HG03565 (cell line): ENCODE results near the gene HES4.
"Not testable (repeated sequence)": the region's sequence is repeated elsewhere in the genome, so short reads cannot be mapped to it uniquely, and the experiment has no call there.

Experiments
- ATAC-seq: cut with Tn5 transposase; IDR thresholded peaks from one replicate; pipeline ENCODE4 v1.9.1; 2021; ENCODE audit warnings: mild to moderate bottlenecking, moderate library complexity; ENCODE audit not compliant: unreplicated experiment

Gene HES4

GRCh38 chr1:981491-981954, 18.4 kb downstream of the HES4 start:
- ATAC-seq, result no peak

- no peak for ATAC-seq
Observed at GRCh38 chr1:980602-981395, 19.1 kb downstream of the HES4 start.

- ATAC-seq, result no peak
Observed at GRCh38 chr1:980137-980571, 19.7 kb downstream of the HES4 start.

- no peak for ATAC-seq
Observed at GRCh38 chr1:979744-980072, 20.2 kb downstream of the HES4 start.

GRCh38 chr1:978835-979743, 20.8 kb downstream of the HES4 start:
- no peak for ATAC-seq

GRCh38 chr1:978069-978834, 21.6 kb downstream of the HES4 start:
- ATAC-seq, result no peak

- not testable (repeated sequence) for ATAC-seq
Observed at GRCh38 chr1:976791-977190, 23.1 kb downstream of the HES4 start.

GRCh38 chr1:975896-976683, 23.8 kb downstream of the HES4 start:
- no peak for ATAC-seq

GRCh38 chr1:975365-975764, 24.5 kb downstream of the HES4 start:
- ATAC-seq, result no peak

- ATAC-seq, result no peak
Observed at GRCh38 chr1:974687-975328, 25.1 kb downstream of the HES4 start.

- ATAC-seq, result no peak
Observed at GRCh38 chr1:974293-974640, 25.6 kb downstream of the HES4 start.

GRCh38 chr1:973459-974292, 26.2 kb downstream of the HES4 start:
- ATAC-seq, result no peak

GRCh38 chr1:972726-973458, 27.0 kb downstream of the HES4 start:
- no peak for ATAC-seq

- no peak for ATAC-seq
Observed at GRCh38 chr1:971751-972506, 28.0 kb downstream of the HES4 start.

GRCh38 chr1:970973-971730, 28.7 kb downstream of the HES4 start:
- ATAC-seq, result no peak

GRCh38 chr1:970242-970972, 29.5 kb downstream of the HES4 start:
- ATAC-seq, result no peak
